ENCODE data around the gene CAMK1D. TPM values are rescaled to one million over a fixed set of nuclear protein-coding genes. Genes with fewer than 3 reads are reported as not detected.

The CAMK1D gene
- total RNA-seq, 1 experiment from 2014 or later, result 6.3 TPM

GRCh38 chr10:12394241-12395033, 45.1 kb downstream of the CAMK1D start:
- Histone ChIP-seq H2AFZ (ENCODE audit: low read length) (no peak overlapping the region), H3K27ac (ENCODE audit: insufficient read length, low read depth, low read length) (no peak overlapping the region), H3K9ac (ENCODE audit: extremely low read depth, insufficient read length, low read length) (no peak overlapping the region), H4K5ac (ENCODE audit: insufficient read length, low read depth, low read length) (no peak overlapping the region), H2AK5ac (ENCODE audit: insufficient read length, low read length) (no peak overlapping the region), H3K14ac (ENCODE audit: insufficient read depth, low read length) (no peak overlapping the region), H2BK20ac (ENCODE audit: low read depth, low read length, poor library complexity, severe bottlenecking) (no peak overlapping the region), H3T11ph (ENCODE audit: low read length) (no peak overlapping the region), H3K9me3 (ENCODE audit: control insufficient read depth, low read depth, low read length) (no peaks in the 10 kb centered on the region), H4K8ac (replicated peaks; ENCODE audit: insufficient read length, low read depth, low read length) (no peak overlapping the region), H2BK12ac (ENCODE audit: insufficient read length, low read depth, low read length) (no peak overlapping the region), H3K23me2 (ENCODE audit: insufficient read length, low read depth, low read length, poor library complexity, severe bottlenecking) (no peaks in the 10 kb centered on the region), H3K23ac (ENCODE audit: insufficient read length, low read depth, low read length) (no peak overlapping the region), H3K18ac (ENCODE audit: insufficient read length, low read depth, low read length) (no peak overlapping the region), H3K79me1 (ENCODE audit: insufficient read depth, low read depth, low read length, poor library complexity, severe bottlenecking) (no peaks in the 10 kb centered on the region), H4K20me1 (ENCODE audit: control insufficient read depth, insufficient read depth, insufficient read length) (peaks cover 4% of the 10 kb centered on the region), H2BK15ac (ENCODE audit: low read depth, low read length) (no peak overlapping the region), H4K91ac (ENCODE audit: insufficient read length, low read depth, low read length) (no peak overlapping the region), H2BK5ac (ENCODE audit: insufficient read length, low read length) (no peak overlapping the region), H3K27me3 (ENCODE audit: insufficient read depth, low read length) (no peaks in the 10 kb centered on the region), H3K4me2 (ENCODE audit: insufficient read depth, insufficient read length, low read length) (no peak overlapping the region), H3K4ac (ENCODE audit: low read depth, low read length) (no peak overlapping the region), H3K56ac (ENCODE audit: insufficient read length, low read depth, low read length) (no peak overlapping the region), H2BK120ac (ENCODE audit: low read depth, low read length, poor library complexity, severe bottlenecking) (no peak overlapping the region), H3K79me2 (ENCODE audit: insufficient read depth, low read length) (0 out of 2 replicates have a peak, but pooled peaks cover 1% of the 10 kb centered on the region), H3K4me1 (ENCODE audit: insufficient read depth, low read length) (0 out of 2 replicates have a peak, but pooled peaks cover 6% of the 10 kb centered on the region)
- peaks cover 23 to 29% of the 10 kb centered on the region in 2 experiments for H3K4me1 Mint-ChIP-seq
- H3K9me3 Mint-ChIP-seq, result no peaks in the 10 kb centered on the region
- H3K27ac Mint-ChIP-seq, result no peak overlapping the region; a peak in 1 of 7 replicates
- no peak for DNase-seq
- TF ChIP-seq CTCF (conservative IDR thresholded peaks at IDR 0.05), result no peak
- H3K27me3 Mint-ChIP-seq (ENCODE audit: low read depth), result no peaks in the 10 kb centered on the region
- WGBS (ENCODE audit: extremely low coverage, insufficient read length, low lambda C conversion rate), result no CpG with 5 or more reads among the region's 8 CpGs
- no peak overlapping the region for H3K4me3 Mint-ChIP-seq
- no peaks in the 10 kb centered on the region for H3K36me3 Mint-ChIP-seq (ENCODE audit: insufficient read depth in 1 of 3, low read depth in 3 of 3)

All from H9 (cell line).